ENCODE data around the gene FOXL2NB. TPM values are rescaled to one million over a fixed set of nuclear protein-coding genes. Genes with fewer than 3 reads are reported as not detected.

Gene FOXL2NB
- not detected for polyA plus RNA-seq (2013)

GRCh38 chr3:138946663-138947494, at the start of gene FOXL2NB, which contains the start of gene FOXL2:
TSS of gene FOXL2NB (plus strand) at chr3:138947217. CDS start at chr3:138947365, 148 bp downstream.
TSS of gene FOXL2 (minus strand) at chr3:138947137. CDS start at chr3:138946722, 415 bp downstream.
- ChIA-PET CTCF (interaction anchor here (0.5 to 4.8 kb wide), 6 partner anchors 11 to 512 kb away, joined by 3 to 20 read pairs (median 8); partner anchors contain the start of gene ESYT3), POLR2A (interaction anchor here (0.6 kb wide), 1 partner anchor 115 kb away, joined by 3 read pairs; no protein-coding TSS in a partner anchor)
- under 1% methylated on average over 64 of the region's 78 CpGs for WGBS (ENCODE audit: insufficient coverage)
- H3K4me3 ChIP-seq (ENCODE audit: control insufficient read depth in 1 of 7, extremely low read depth in 1 of 7, insufficient read depth in 4 of 7, low read depth in 2 of 7, low read length in 6 of 7), result peak within 1 kb of the TSS; percentile 20 to 67 (median 38)
- DNase-seq, result peak; percentile 59 to 77 (median 77)
- no peaks in the 10 kb centered on the region for H3K36me3 ChIP-seq (ENCODE audit: control insufficient read depth in 4 of 4, insufficient read depth in 4 of 4, low read length in 3 of 4)
- H3K27ac ChIP-seq (ENCODE audit: insufficient read depth in 1 of 2, low read depth in 1 of 2, low read length in 2 of 2, poor library complexity in 1 of 2, severe bottlenecking in 2 of 2), result peak within 1 kb of the TSS in 1 of 2 experiments; percentile 5
- H3K27me3 ChIP-seq (replicated peaks in 2 of 5; ENCODE audit: control insufficient read depth in 4 of 5, insufficient read depth in 5 of 5, low read length in 4 of 5), result peaks cover 19 to 99% (median 70%) of the 10 kb centered on the region in 5 experiments
- no peaks in the 10 kb centered on the region for H3K9me3 ChIP-seq (ENCODE audit: control extremely low read depth in 1 of 5, control insufficient read depth in 4 of 5, insufficient read depth in 2 of 5, low read depth in 1 of 5, low read length in 4 of 5)
- H3K4me1 ChIP-seq (ENCODE audit: control extremely low read depth in 1 of 4, control insufficient read depth in 4 of 4, insufficient read depth in 4 of 4, low read length in 3 of 4), result peaks cover 0 to 47% (median 38%) of the 10 kb centered on the region in 4 experiments

GRCh38 chr3:138898301-138898700, 48.7 kb upstream of the FOXL2NB start:
- CTCF ChIA-PET, result interaction anchor here (1.7 to 2.8 kb wide), 4 partner anchors 12 to 17 kb away, joined by 6 to 14 read pairs (median 8); no protein-coding TSS in a partner anchor
- no peak for DNase-seq
- Histone ChIP-seq H3K4me3 (ENCODE audit: control insufficient read depth in 1 of 7, extremely low read depth in 1 of 7, insufficient read depth in 4 of 7, low read depth in 2 of 7, low read length in 6 of 7) (no peak overlapping the region), H3K4me1 (ENCODE audit: control extremely low read depth in 1 of 4, control insufficient read depth in 4 of 4, insufficient read depth in 4 of 4, low read length in 3 of 4) (peaks cover 0 to 8% (median 5%) of the 10 kb centered on the region in 4 experiments), H3K36me3 (ENCODE audit: control insufficient read depth in 4 of 4, insufficient read depth in 4 of 4, low read length in 3 of 4) (no peaks in the 10 kb centered on the region), H3K9me3 (ENCODE audit: control extremely low read depth in 1 of 5, control insufficient read depth in 4 of 5, insufficient read depth in 2 of 5, low read depth in 1 of 5, low read length in 4 of 5) (no peaks in the 10 kb centered on the region), H3K27ac (ENCODE audit: insufficient read depth in 1 of 2, low read depth in 1 of 2, low read length in 2 of 2, poor library complexity in 1 of 2, severe bottlenecking in 2 of 2) (no peak overlapping the region), H3K27me3 (replicated peaks in 2 of 5; ENCODE audit: control insufficient read depth in 4 of 5, insufficient read depth in 5 of 5, low read length in 4 of 5) (no peaks in the 10 kb centered on the region)
- no CpG with 5 or more reads among the region's 1 CpG for WGBS (ENCODE audit: insufficient coverage)
- POLR2A ChIA-PET, result no interaction called here

GRCh38 chr3:138898708-138899107, 48.3 kb upstream of the FOXL2NB start:
- DNase-seq, result no peak
- H3K4me3 ChIP-seq (ENCODE audit: control insufficient read depth in 1 of 7, extremely low read depth in 1 of 7, insufficient read depth in 4 of 7, low read depth in 2 of 7, low read length in 6 of 7), result no peak overlapping the region
- peaks cover 0 to 8% (median 5%) of the 10 kb centered on the region in 4 experiments for H3K4me1 ChIP-seq (ENCODE audit: control extremely low read depth in 1 of 4, control insufficient read depth in 4 of 4, insufficient read depth in 4 of 4, low read length in 3 of 4)
- ChIA-PET POLR2A (no interaction called here), CTCF (interaction anchor here (1.7 to 2.8 kb wide), 4 partner anchors 12 to 17 kb away, joined by 6 to 14 read pairs (median 8); no protein-coding TSS in a partner anchor)
- no peaks in the 10 kb centered on the region for H3K36me3 ChIP-seq (ENCODE audit: control insufficient read depth in 4 of 4, insufficient read depth in 4 of 4, low read length in 3 of 4)
- H3K27ac ChIP-seq (ENCODE audit: insufficient read depth in 1 of 2, low read depth in 1 of 2, low read length in 2 of 2, poor library complexity in 1 of 2, severe bottlenecking in 2 of 2), result no peak overlapping the region
- no peaks in the 10 kb centered on the region for H3K9me3 ChIP-seq (ENCODE audit: control extremely low read depth in 1 of 5, control insufficient read depth in 4 of 5, insufficient read depth in 2 of 5, low read depth in 1 of 5, low read length in 4 of 5)
- H3K27me3 ChIP-seq (replicated peaks in 2 of 5; ENCODE audit: control insufficient read depth in 4 of 5, insufficient read depth in 5 of 5, low read length in 4 of 5), result no peaks in the 10 kb centered on the region

GRCh38 chr3:138899351-138899991, 47.5 kb upstream of the FOXL2NB start:
- CTCF ChIA-PET, result interaction anchor here (1.0 to 2.8 kb wide), 7 partner anchors 11 to 421 kb away, joined by 3 to 14 read pairs (median 7); no protein-coding TSS in a partner anchor
- no peak overlapping the region for H3K27ac ChIP-seq (ENCODE audit: insufficient read depth in 1 of 2, low read depth in 1 of 2, low read length in 2 of 2, poor library complexity in 1 of 2, severe bottlenecking in 2 of 2)
- H3K4me3 ChIP-seq (ENCODE audit: control insufficient read depth in 1 of 7, extremely low read depth in 1 of 7, insufficient read depth in 4 of 7, low read depth in 2 of 7, low read length in 6 of 7), result no peak overlapping the region
- DNase-seq, result no peak
- POLR2A ChIA-PET, result no interaction called here
- H3K4me1 ChIP-seq (ENCODE audit: control extremely low read depth in 1 of 4, control insufficient read depth in 4 of 4, insufficient read depth in 4 of 4, low read length in 3 of 4), result peaks cover 0 to 8% (median 5%) of the 10 kb centered on the region in 4 experiments
- H3K9me3 ChIP-seq (ENCODE audit: control extremely low read depth in 1 of 5, control insufficient read depth in 4 of 5, insufficient read depth in 2 of 5, low read depth in 1 of 5, low read length in 4 of 5), result no peaks in the 10 kb centered on the region
- H3K27me3 ChIP-seq (replicated peaks in 2 of 5; ENCODE audit: control insufficient read depth in 4 of 5, insufficient read depth in 5 of 5, low read length in 4 of 5), result no peaks in the 10 kb centered on the region
- WGBS (ENCODE audit: insufficient coverage), result 97% methylated on average over 4 of the region's 5 CpGs
- no peaks in the 10 kb centered on the region for H3K36me3 ChIP-seq (ENCODE audit: control insufficient read depth in 4 of 4, insufficient read depth in 4 of 4, low read length in 3 of 4)

- ChIA-PET CTCF (interaction anchor here (0.6 to 2.6 kb wide), 7 partner anchors 9 to 201 kb away, joined by 3 to 11 read pairs (median 4); no protein-coding TSS in a partner anchor), POLR2A (no interaction called here)
- DNase-seq, result no peak
- no peak overlapping the region for H3K27ac ChIP-seq (ENCODE audit: insufficient read depth in 1 of 2, low read depth in 1 of 2, low read length in 2 of 2, poor library complexity in 1 of 2, severe bottlenecking in 2 of 2)
- H3K4me3 ChIP-seq (ENCODE audit: control insufficient read depth in 1 of 7, extremely low read depth in 1 of 7, insufficient read depth in 4 of 7, low read depth in 2 of 7, low read length in 6 of 7), result no peak overlapping the region
- H3K27me3 ChIP-seq (replicated peaks in 2 of 5; ENCODE audit: control insufficient read depth in 4 of 5, insufficient read depth in 5 of 5, low read length in 4 of 5), result no peaks in the 10 kb centered on the region
- peaks cover 0 to 8% (median 5%) of the 10 kb centered on the region in 4 experiments for H3K4me1 ChIP-seq (ENCODE audit: control extremely low read depth in 1 of 4, control insufficient read depth in 4 of 4, insufficient read depth in 4 of 4, low read length in 3 of 4)
- H3K9me3 ChIP-seq (ENCODE audit: control extremely low read depth in 1 of 5, control insufficient read depth in 4 of 5, insufficient read depth in 2 of 5, low read depth in 1 of 5, low read length in 4 of 5), result no peaks in the 10 kb centered on the region
- H3K36me3 ChIP-seq (ENCODE audit: control insufficient read depth in 4 of 4, insufficient read depth in 4 of 4, low read length in 3 of 4), result no peaks in the 10 kb centered on the region
- WGBS (ENCODE audit: insufficient coverage), result 100% methylated on average over 1 of the region's 8 CpGs
These were observed 45.5 kb upstream of the FOXL2NB start for GRCh38 chr3:138901567-138901966.

GRCh38 chr3:138902171-138902570, 44.8 kb upstream of the FOXL2NB start:
- no peaks in the 10 kb centered on the region for H3K9me3 ChIP-seq (ENCODE audit: control extremely low read depth in 1 of 5, control insufficient read depth in 4 of 5, insufficient read depth in 2 of 5, low read depth in 1 of 5, low read length in 4 of 5)
- H3K27me3 ChIP-seq (replicated peaks in 2 of 5; ENCODE audit: control insufficient read depth in 4 of 5, insufficient read depth in 5 of 5, low read length in 4 of 5), result no peaks in the 10 kb centered on the region
- ChIA-PET POLR2A (no interaction called here), CTCF (interaction anchor here (0.9 to 2.6 kb wide), 3 partner anchors 10 to 21 kb away, joined by 3 to 11 read pairs (median 4); no protein-coding TSS in a partner anchor)
- no peak overlapping the region for H3K27ac ChIP-seq (ENCODE audit: insufficient read depth in 1 of 2, low read depth in 1 of 2, low read length in 2 of 2, poor library complexity in 1 of 2, severe bottlenecking in 2 of 2)
- no CpG with 5 or more reads among the region's 1 CpG for WGBS (ENCODE audit: insufficient coverage)
- H3K36me3 ChIP-seq (ENCODE audit: control insufficient read depth in 4 of 4, insufficient read depth in 4 of 4, low read length in 3 of 4), result no peaks in the 10 kb centered on the region
- H3K4me3 ChIP-seq (ENCODE audit: control insufficient read depth in 1 of 7, extremely low read depth in 1 of 7, insufficient read depth in 4 of 7, low read depth in 2 of 7, low read length in 6 of 7), result no peak overlapping the region
- H3K4me1 ChIP-seq (ENCODE audit: control extremely low read depth in 1 of 4, control insufficient read depth in 4 of 4, insufficient read depth in 4 of 4, low read length in 3 of 4), result peaks cover 0 to 4% (median 4%) of the 10 kb centered on the region in 4 experiments
- no peak for DNase-seq

All from common myeloid progenitor, CD34-positive (primary cell).